CD4-positive, alpha-beta T cell (primary cell): ENCODE results near the gene ADARB2. TPM values are rescaled to one million over a fixed set of nuclear protein-coding genes. Genes with fewer than 3 reads are reported as not detected.

Experiments
- ATAC-seq: fragments of 200-7000 bp; cut with Tn5 transposase; one replicate; pipeline ENCODE4 v1.10.0; 2022; ENCODE audit warnings: mild to moderate bottlenecking; ENCODE audit not compliant: poor library complexity
- CTCF ChIA-PET: fragments of 350-600 bp; sonication (Branson Sonifier 250); formaldehyde crosslinking; loops from one replicate; lab custom pipeline; 2021; ENCODE audit warnings: antibody characterized with exemption, inconsistent platforms; lab: Charles Lee
- POLR2A ChIA-PET: fragments of 350-600 bp; sonication (Branson Sonifier 250); formaldehyde crosslinking; loops from one replicate; lab custom pipeline; 2021; ENCODE audit warnings: antibody characterized with exemption, inconsistent platforms; lab: Charles Lee
- DNase-seq, 14 experiments: peaks; one replicate each; pipeline ENCODE4 v3.0.0-alpha.2; 2013 to 2020; ENCODE audit warnings: mixed read lengths in 2 of 14
- H3K27ac ChIP-seq, 2 donors: one replicate each; pipeline versions ENCODE4 v1.5.1 to v1.7.0; 2013; ENCODE audit warnings: low read length in 2 of 2, low read depth in 1 of 2, mild to moderate bottlenecking in 1 of 2
- H3K27me3 ChIP-seq, 2 experiments: 1 replicate in 1 of 2; 2 replicates in 1 of 2; pipeline versions ENCODE4 v1.6.1 to v1.7.0; 2013; ENCODE audit warnings: low read length in 2 of 2, control low read depth in 1 of 2, mild to moderate bottlenecking in 1 of 2, moderate library complexity in 1 of 2; ENCODE audit not compliant: insufficient read depth in 2 of 2, control insufficient read depth in 1 of 2
- H3K36me3 ChIP-seq: one replicate; pipeline ENCODE4 v1.6.1; 2013; ENCODE audit warnings: low read length, control low read depth; ENCODE audit not compliant: insufficient read depth
- H3K4me1 ChIP-seq: one replicate; pipeline ENCODE4 v1.6.1; 2013; ENCODE audit warnings: low read length, control low read depth; ENCODE audit not compliant: insufficient read depth
- H3K4me3 ChIP-seq: one replicate; pipeline ENCODE4 v1.5.1; 2013; ENCODE audit warnings: mild to moderate bottlenecking, low read length, moderate library complexity
- H3K9me3 ChIP-seq, 2 experiments: 1 replicate in 1 of 2; 2 replicates in 1 of 2; pipeline versions ENCODE4 v1.6.1 to v1.7.0; 2013; ENCODE audit warnings: low read length in 2 of 2, mild to moderate bottlenecking in 2 of 2, control low read depth in 1 of 2, moderate library complexity in 1 of 2; ENCODE audit not compliant: control insufficient read depth in 1 of 2, insufficient read depth in 1 of 2
- H3K27ac Mint-ChIP-seq: one replicate; pipeline ENCODE4 v1.8.0; 2020; ENCODE audit warnings: mixed read lengths
- H3K27me3 Mint-ChIP-seq: one replicate; pipeline ENCODE4 v1.8.0; 2021; ENCODE audit warnings: mixed read lengths
- H3K36me3 Mint-ChIP-seq: one replicate; pipeline ENCODE4 v1.8.0; 2021; ENCODE audit warnings: low read depth, mixed read lengths
- H3K4me1 Mint-ChIP-seq: one replicate; pipeline ENCODE4 v1.8.0; 2021; ENCODE audit warnings: low read depth, mixed read lengths
- H3K4me3 Mint-ChIP-seq: one replicate; pipeline ENCODE4 v1.8.0; 2020; ENCODE audit warnings: mild to moderate bottlenecking, mixed read lengths
- H3K9me3 Mint-ChIP-seq: one replicate; pipeline ENCODE4 v1.8.0; 2020; ENCODE audit warnings: mixed read lengths
- CTCF ChIP-seq: fragments of 200-600 bp; IDR thresholded peaks from one replicate; pipeline ENCODE4 v1.8.0; 2022; ENCODE audit warnings: antibody characterized with exemption, mild to moderate bottlenecking
- intact Hi-C, 2 experiments: fragments of 100-400 bp; cut with DNase I in 1 of 2; cut with micrococcal nuclease in 1 of 2; formaldehyde crosslinking; loops; one replicate each; pipeline versions ENCODE4 v1.15.1 to v1.9.0; 2023 to 2025; cut with DNase I, micrococcal nuclease
- total RNA-seq, 174 experiments: library from RNA in 2 of 174; stranded (reverse) in 2 of 174; gene quantifications; one replicate each; pipeline ENCODE4 v1.2.3 and lab custom pipeline; 2021 to 2026

The ADARB2 gene
- total RNA-seq, 2 experiments from 2014 or later: 0.14 TPM; not detected in 1

- TF ChIP-seq CTCF: no peak
- Histone ChIP-seq H3K4me3 (no peak overlapping the region), H3K27ac (no peak overlapping the region), H3K36me3 (no peaks in the 10 kb centered on the region), H3K9me3 (peaks cover 0 to 13% of the 10 kb centered on the region in 2 experiments), H3K27me3 (no peaks in the 10 kb centered on the region), H3K4me1 (no peaks in the 10 kb centered on the region)
- ChIA-PET POLR2A (no interaction called here), CTCF (no interaction called here)
- Mint-ChIP-seq H3K4me3 (no peak overlapping the region), H3K4me1 (no peaks in the 10 kb centered on the region), H3K27me3 (peaks cover 14% of the 10 kb centered on the region), H3K27ac (no peak overlapping the region), H3K36me3 (no peaks in the 10 kb centered on the region), H3K9me3 (no peaks in the 10 kb centered on the region)
- no peak for ATAC-seq
- intact Hi-C loops: no loop called here
- no peak for DNase-seq
Measured at GRCh38 chr10:1556496-1556895, 180.8 kb downstream of the ADARB2 start.

GRCh38 chr10:1553951-1554350 lies 183.4 kb downstream of the ADARB2 start:
- no peaks in the 10 kb centered on the region for H3K4me1 ChIP-seq
- H3K27me3 ChIP-seq: no peaks in the 10 kb centered on the region
- ATAC-seq (no peak), DNase-seq (peak in 1 of 14 experiments; percentile 12)
- H3K4me1 Mint-ChIP-seq: no peaks in the 10 kb centered on the region
- H3K9me3 ChIP-seq: peaks cover 0 to 19% of the 10 kb centered on the region in 2 experiments
- peaks cover 9% of the 10 kb centered on the region for H3K27me3 Mint-ChIP-seq
- no peak for TF ChIP-seq CTCF
- H3K9me3 Mint-ChIP-seq: no peaks in the 10 kb centered on the region
- no peak overlapping the region for H3K27ac ChIP-seq
- H3K27ac Mint-ChIP-seq: no peak overlapping the region
- ChIA-PET POLR2A (no interaction called here), CTCF (no interaction called here)
- intact Hi-C loops: no loop called here
- H3K4me3 ChIP-seq: no peak overlapping the region
- no peaks in the 10 kb centered on the region for H3K36me3 ChIP-seq
- H3K4me3 Mint-ChIP-seq: no peak overlapping the region
- H3K36me3 Mint-ChIP-seq: no peaks in the 10 kb centered on the region

- Histone ChIP-seq H3K27ac (no peak overlapping the region), H3K27me3 (no peaks in the 10 kb centered on the region), H3K9me3 (peaks cover 0 to 25% of the 10 kb centered on the region in 2 experiments), H3K36me3 (no peaks in the 10 kb centered on the region), H3K4me3 (no peak overlapping the region), H3K4me1 (no peaks in the 10 kb centered on the region)
- ChIA-PET POLR2A (no interaction called here), CTCF (no interaction called here)
- no peak for DNase-seq
- H3K4me3 Mint-ChIP-seq: no peak overlapping the region
- peaks cover 5% of the 10 kb centered on the region for H3K27me3 Mint-ChIP-seq
- no peaks in the 10 kb centered on the region for H3K9me3 Mint-ChIP-seq
- no peak overlapping the region for H3K27ac Mint-ChIP-seq
- intact Hi-C loops: no loop called here
- TF ChIP-seq CTCF: no peak
- no peak for ATAC-seq
- no peaks in the 10 kb centered on the region for H3K36me3 Mint-ChIP-seq
- H3K4me1 Mint-ChIP-seq: no peaks in the 10 kb centered on the region
Measured at GRCh38 chr10:1552881-1553670, 184.2 kb downstream of the ADARB2 start.
